Forelimb muscle (tissue), 1 donor: ENCODE results near the gene PAOX. TPM values are rescaled to one million over a fixed set of nuclear protein-coding genes. Genes with fewer than 3 reads are reported as not detected.

Source experiments
- DNase-seq: peaks from one replicate; pipeline ENCODE4 v3.0.0-alpha.2; 2013; ENCODE audit warnings: low read depth
- polyA plus RNA-seq: library from polyadenylated mRNA; unstranded; fragments of 120-200 nt; gene quantifications from one replicate; pipeline ENCODE4 v1.2.1, GENCODE V29; 2013; ENCODE audit not compliant: insufficient read length

Gene PAOX
- polyA plus RNA-seq, 1 donor, result 2.5 TPM

GRCh38 chr10:133349577-133350011, 29.5 kb upstream of the PAOX start:
- no peak for DNase-seq

- no peak for DNase-seq
Measured at GRCh38 chr10:133350283-133350949, 28.6 kb upstream of the PAOX start.

- DNase-seq, result no peak
Measured at GRCh38 chr10:133350950-133351329, 28.1 kb upstream of the PAOX start.

- no peak for DNase-seq
Measured at GRCh38 chr10:133351408-133352318, 27.4 kb upstream of the PAOX start.

GRCh38 chr10:133353202-133353959, 25.7 kb upstream of the PAOX start:
- no peak for DNase-seq

- DNase-seq, result no peak
Measured at GRCh38 chr10:133353988-133354605, 25.0 kb upstream of the PAOX start.

- no peak for DNase-seq
Measured at GRCh38 chr10:133354672-133355240, 24.3 kb upstream of the PAOX start.

GRCh38 chr10:133355266-133355665, 23.8 kb upstream of the PAOX start:
- no peak for DNase-seq

- DNase-seq, result no peak
Measured at GRCh38 chr10:133355991-133356390, 23.1 kb upstream of the PAOX start.

- no peak for DNase-seq
Measured at GRCh38 chr10:133356549-133357284, 22.3 kb upstream of the PAOX start.

GRCh38 chr10:133357285-133358161, 21.5 kb upstream of the PAOX start, which contains the start of gene FUOM:
Gene FUOM (minus strand): TSS chr10:133358019. CDS start chr10:133358007, 12 bp downstream.
- no peak for DNase-seq

- no peak for DNase-seq
Measured at GRCh38 chr10:133358162-133358924, 20.7 kb upstream of the PAOX start.

GRCh38 chr10:133358925-133359310, 20.1 kb upstream of the PAOX start:
- DNase-seq, result no peak

- DNase-seq, result no peak
Measured at GRCh38 chr10:133359554-133359971, 19.5 kb upstream of the PAOX start.

- DNase-seq, result no peak
Measured at GRCh38 chr10:133359972-133360610, 19.0 kb upstream of the PAOX start.

- no peak for DNase-seq
Measured at GRCh38 chr10:133361227-133361626, 17.8 kb upstream of the PAOX start.

- DNase-seq, result no peak
Measured at GRCh38 chr10:133361773-133362441, 17.2 kb upstream of the PAOX start.

- DNase-seq, result no peak
Measured at GRCh38 chr10:133362846-133363245, 16.2 kb upstream of the PAOX start.
